GM18951 (cell line): ENCODE measurements around the gene KRT7.

Experiments used
- POLR2A ChIP-seq: IDR thresholded peaks from 4 replicates; pipeline ENCODE4 v1.6.1; 2011; ENCODE audit warnings: mild to moderate bottlenecking; ENCODE audit not compliant: insufficient read length, insufficient read depth; ENCODE audit errors: extremely low read depth
- in situ Hi-C: fragments of 300-500 bp; cut with MboI; formaldehyde crosslinking; loops from one replicate; pipeline ENCODE4 v1.12.0; 2022; ENCODE audit warnings: low sequenced_read_pairs, mixed read lengths, inconsistent platforms; ENCODE audit not compliant: unreplicated experiment

KRT7 gene

GRCh38 chr12:52191841-52192791 is 40.9 kb upstream of the KRT7 start, which contains the start of gene KRT80:
KRT80 (minus strand) TSS chr12:52192014; CDS start chr12:52191902, 112 bp downstream.
- TF ChIP-seq POLR2A = no peak
- in situ Hi-C loops = no loop called here

DNA sequence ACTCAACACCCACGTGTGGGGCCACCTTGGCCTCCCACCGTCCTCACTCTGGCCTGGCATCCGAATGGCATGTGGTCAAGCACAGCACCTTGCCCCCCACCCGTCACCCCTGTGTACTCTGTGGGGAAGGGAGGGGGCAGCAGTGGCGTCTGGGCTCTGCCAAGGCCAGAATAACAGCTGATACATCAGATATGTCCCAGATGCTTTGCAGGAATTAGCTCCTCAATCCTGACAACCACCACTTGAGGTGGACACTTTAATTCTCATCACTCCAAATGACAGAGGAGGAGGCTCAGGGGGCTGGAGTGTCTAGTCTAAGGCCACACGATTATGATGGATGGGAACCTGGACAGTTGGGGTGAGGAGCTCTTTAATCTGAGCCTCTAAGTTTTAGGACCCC is 39.5 kb upstream of the KRT7 start:
- TF ChIP-seq POLR2A = no peak
- in situ Hi-C loops = no loop called here

GRCh38 chr12:52193991-52194390 is 39.1 kb upstream of the KRT7 start:
- no peak for TF ChIP-seq POLR2A
- in situ Hi-C loops = no loop called here

DNA sequence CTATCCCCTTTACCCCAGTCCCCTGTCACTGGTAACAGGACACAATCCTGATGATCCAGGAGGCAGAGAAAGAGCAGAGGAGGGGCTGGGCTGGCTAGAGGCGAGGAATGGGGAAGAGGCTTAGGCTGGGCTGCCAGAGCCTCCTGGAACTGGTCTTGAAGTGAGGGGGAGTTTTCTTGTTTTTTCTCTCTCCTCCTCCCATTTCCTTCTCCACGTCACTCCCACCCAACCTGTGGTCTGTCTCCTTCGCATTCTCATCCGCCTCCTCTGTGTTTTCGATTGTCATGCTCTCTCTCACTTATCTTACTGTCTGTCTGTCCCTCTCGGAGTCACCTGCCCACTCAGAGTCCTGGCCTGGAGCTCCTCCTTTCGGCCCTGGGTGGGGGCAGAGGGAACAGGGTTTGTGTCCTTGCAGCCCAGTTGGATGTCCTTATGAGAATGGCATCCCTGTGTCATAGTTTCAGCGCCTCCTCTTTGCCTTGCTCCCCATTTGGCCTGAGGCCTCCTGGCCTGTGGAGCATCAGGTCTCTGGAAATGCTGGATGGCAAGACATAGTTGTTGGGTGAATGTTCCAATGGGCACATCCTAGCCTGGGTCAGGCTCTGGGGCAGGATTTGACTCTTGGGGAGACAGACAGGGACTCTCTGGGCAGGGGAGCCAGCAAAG is 37.8 kb upstream of the KRT7 start:
- in situ Hi-C loops = no loop called here
- TF ChIP-seq POLR2A = no peak

GRCh38 chr12:52197371-52198231 is 35.4 kb upstream of the KRT7 start:
- in situ Hi-C loops = no loop called here
- TF ChIP-seq POLR2A = no peak

DNA sequence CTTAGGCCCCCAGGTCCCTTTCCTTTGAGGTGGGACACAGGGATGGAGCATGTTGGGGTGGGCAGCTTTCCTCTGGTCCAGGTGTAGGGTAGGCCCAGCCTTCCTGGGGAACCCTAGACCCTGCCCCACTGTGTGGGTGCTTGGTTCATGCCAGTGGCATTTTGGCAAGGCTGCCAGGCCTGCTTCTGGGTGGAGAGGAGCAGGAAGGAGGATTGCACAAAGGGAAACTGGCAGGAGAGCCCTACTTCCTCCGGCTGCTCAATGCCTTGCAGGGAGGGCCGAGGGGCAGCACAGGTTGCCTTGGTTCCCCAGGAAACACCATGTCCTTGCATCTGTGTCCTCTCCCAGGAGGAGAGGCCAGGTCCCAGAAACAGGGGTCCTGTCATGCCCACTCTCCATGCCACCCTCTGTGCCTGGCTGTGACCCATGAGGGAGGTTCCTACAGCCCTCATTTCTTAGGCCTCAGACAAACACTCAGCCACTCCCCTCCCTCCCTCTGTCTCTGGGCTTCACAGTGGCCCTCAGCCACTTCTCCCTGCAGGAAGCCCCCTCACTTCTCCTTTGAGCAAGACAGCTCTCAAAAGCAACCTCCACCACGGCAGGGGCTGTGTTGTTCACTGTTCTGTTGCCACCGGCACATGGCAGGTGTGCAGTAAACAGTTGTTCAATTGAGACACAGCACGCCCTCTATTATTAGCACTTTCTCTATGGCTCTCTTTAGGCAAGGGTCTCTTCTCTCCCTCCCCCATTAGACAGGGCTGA is 34.4 kb upstream of the KRT7 start:
- no peak for TF ChIP-seq POLR2A
- in situ Hi-C loops = no loop called here

- in situ Hi-C loops = no loop called here
- no peak for TF ChIP-seq POLR2A
Observed at GRCh38 chr12:52199294-52199919, 33.6 kb upstream of the KRT7 start.

- no peak for TF ChIP-seq POLR2A
- in situ Hi-C loops = no loop called here
Observed at GRCh38 chr12:52200086-52200780, 32.8 kb upstream of the KRT7 start.

DNA sequence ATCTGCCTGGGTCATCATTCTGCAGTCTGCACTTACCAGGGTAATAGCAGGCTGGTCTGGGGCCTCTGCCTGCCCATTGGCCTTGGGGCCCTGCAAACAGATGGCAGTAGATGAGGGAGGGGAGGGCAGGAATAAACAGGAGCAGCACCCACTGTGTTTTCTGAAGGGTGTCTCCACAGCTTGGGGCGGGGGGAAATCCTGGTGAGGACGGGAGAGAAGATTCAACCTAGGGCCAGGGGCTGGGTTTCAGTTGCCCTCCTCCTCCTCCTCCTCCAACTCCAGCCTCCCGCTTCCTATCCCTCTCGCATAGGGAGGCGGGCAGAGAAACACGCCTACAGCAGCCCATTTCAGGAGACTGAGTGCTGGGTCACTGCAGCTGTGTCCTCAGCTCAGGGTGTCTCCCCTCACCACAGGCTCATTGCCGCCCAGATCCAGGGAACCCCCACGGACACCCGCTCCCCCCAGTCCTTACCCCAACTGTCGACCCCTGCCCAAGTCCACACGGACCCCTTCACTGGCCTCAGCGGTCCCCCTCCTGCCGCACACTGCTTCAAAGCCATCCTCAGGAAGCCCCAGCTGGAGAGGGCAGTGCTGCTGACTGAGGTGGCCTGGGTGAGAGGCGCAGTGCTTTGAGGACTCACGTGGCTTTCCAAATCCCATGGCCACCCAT is 32.1 kb upstream of the KRT7 start:
- in situ Hi-C loops = no loop called here
- TF ChIP-seq POLR2A = no peak

GRCh38 chr12:52201451-52201839 is 31.6 kb upstream of the KRT7 start:
- no peak for TF ChIP-seq POLR2A
- in situ Hi-C loops = no loop called here
